Aorta (tissue), 5 donors: ENCODE measurements around the gene SNX10. TPM values are rescaled to one million over a fixed set of nuclear protein-coding genes. Genes with fewer than 3 reads are reported as not detected.

Source experiments
- ATAC-seq: fragments of 200-7000 bp; cut with Tn5 transposase; one replicate; pipeline ENCODE4 v1.9.1; 2022; ENCODE audit warnings: moderate library complexity; ENCODE audit not compliant: low FRiP score
- DNase-seq, 2 donors: peaks; one replicate each; pipeline ENCODE4 v3.0.0-alpha.2; 2020
- H3K27ac ChIP-seq, 2 donors: one replicate each; pipeline ENCODE4 v1.5.1; 2013; ENCODE audit warnings: low read length in 2 of 2, mild to moderate bottlenecking in 2 of 2, moderate library complexity in 2 of 2, control low read depth in 1 of 2, inconsistent platforms in 1 of 2, low read depth in 1 of 2
- H3K27me3 ChIP-seq, 2 donors: one replicate each; pipeline ENCODE4 v1.6.1; 2013; ENCODE audit warnings: control low read depth in 1 of 2, low read length in 1 of 2, mild to moderate bottlenecking in 1 of 2, moderate library complexity in 1 of 2; ENCODE audit not compliant: insufficient read depth in 2 of 2, control insufficient read depth in 1 of 2
- H3K36me3 ChIP-seq, 2 donors: one replicate each; pipeline ENCODE4 v1.6.1; 2013; ENCODE audit warnings: control low read depth in 1 of 2, low read length in 1 of 2, mild to moderate bottlenecking in 1 of 2; ENCODE audit not compliant: insufficient read depth in 2 of 2, control insufficient read depth in 1 of 2
- H3K4me1 ChIP-seq, 2 donors: one replicate each; pipeline ENCODE4 v1.6.1; 2013; ENCODE audit warnings: low read length in 2 of 2, control low read depth in 1 of 2, mild to moderate bottlenecking in 1 of 2, moderate library complexity in 1 of 2; ENCODE audit not compliant: insufficient read depth in 2 of 2, control insufficient read depth in 1 of 2
- H3K4me3 ChIP-seq, 2 donors: one replicate each; pipeline ENCODE4 v1.5.1; 2013; ENCODE audit warnings: low read length in 2 of 2, control low read depth in 1 of 2, mild to moderate bottlenecking in 1 of 2
- H3K9me3 ChIP-seq: one replicate; pipeline ENCODE4 v1.6.1; 2013; ENCODE audit warnings: mild to moderate bottlenecking, low read length; ENCODE audit not compliant: control insufficient read depth
- WGBS, 2 donors: extraction: QIAGEN DNeasy Blood & Tissue Kit; methylation state at CpG; one replicate each; pipeline ENCODE4 v1.1.7; 2013; 5-methylcytosine and 5-hydroxymethylcytosine counted together
- intact Hi-C, 2 donors: fragments of 100-400 bp; cut with DNase I; formaldehyde crosslinking; loops; one replicate each; pipeline versions ENCODE4 v1.14.2 to v1.15.0; 2022
- polyA plus RNA-seq, 2 donors: library from polyadenylated mRNA; stranded (reverse); fragments of 200-250 nt; gene quantifications; one replicate each; pipeline ENCODE4 v1.2.3, GENCODE V29; 2013
- total RNA-seq, 2 donors: library from RNA; stranded (reverse); fragmentation: NEBNext Ultra II Directional; extraction: Animal tissue kit (Norgen Biotek cat#: 25700); gene quantifications; one replicate each; pipeline ENCODE4 v1.2.1, GENCODE V29; 2021
- donor health status: healthy with polysubstance abuse.
- donor health status: Bipolar disorder and iron deficiency.
- donor health status: DM: no; HTN: no; CAD: no.
- donor health status: DM: no; HTN: no; CAD: no.
- donor health status: DM: yes; HTN: yes; CAD: no.

The SNX10 gene
- total and polyA plus RNA-seq, 4 donors = 0.72 to 7.3 (median 5.0) TPM

- H3K36me3 ChIP-seq = no peaks in the 10 kb centered on the region
- no peaks in the 10 kb centered on the region for H3K4me1 ChIP-seq
- ATAC-seq (no peak), DNase-seq (no peak)
- no peak overlapping the region for H3K4me3 ChIP-seq
- intact Hi-C loops = no loop called here
- H3K9me3 ChIP-seq = no peaks in the 10 kb centered on the region
- WGBS, 2 donors = 69% methylated on average over 6 of the region's 6 CpGs
- H3K27ac ChIP-seq = no peak overlapping the region
- H3K27me3 ChIP-seq = no peaks in the 10 kb centered on the region
Observed at GRCh38 chr7:26349005-26349915, 57.6 kb downstream of the SNX10 start.

GRCh38 chr7:26351171-26351570 lies 59.5 kb downstream of the SNX10 start:
- H3K4me1 ChIP-seq = no peaks in the 10 kb centered on the region
- H3K36me3 ChIP-seq = no peaks in the 10 kb centered on the region
- no peak for ATAC-seq
- WGBS, 2 donors = 73 to 86% methylated on average over 1 of the region's 1 CpG
- no peak overlapping the region for H3K27ac ChIP-seq
- no peaks in the 10 kb centered on the region for H3K27me3 ChIP-seq
- no peak overlapping the region for H3K4me3 ChIP-seq
- no peak for DNase-seq
- no peaks in the 10 kb centered on the region for H3K9me3 ChIP-seq
- intact Hi-C loops = no loop called here

- 95 to 97% methylated on average over 3 of the region's 3 CpGs for WGBS, 2 donors
- H3K27ac ChIP-seq = no peak overlapping the region
- H3K27me3 ChIP-seq = no peaks in the 10 kb centered on the region
Observed at GRCh38 chr7:26356229-26356628, 64.6 kb downstream of the SNX10 start.

GRCh38 chr7:26356929-26357798 lies 65.5 kb downstream of the SNX10 start:
- whole genome bisulfite sequencing, 2 donors = 87 to 90% methylated on average over 4 of the region's 4 CpGs
- no peak overlapping the region for H3K4me3 ChIP-seq
- no peaks in the 10 kb centered on the region for H3K27me3 ChIP-seq
- DNase-seq (no peak), ATAC-seq (no peak)
- no peaks in the 10 kb centered on the region for H3K4me1 ChIP-seq
- H3K9me3 ChIP-seq = no peaks in the 10 kb centered on the region
- H3K36me3 ChIP-seq = no peaks in the 10 kb centered on the region
- H3K27ac ChIP-seq = no peak overlapping the region
- intact Hi-C loops = no loop called here

More at GRCh38 chr7:26356229-26356628, 64.6 kb downstream of the SNX10 start:
- DNase-seq (no peak), ATAC-seq (no peak)
- H3K4me3 ChIP-seq = no peak overlapping the region
- intact Hi-C loops = no loop called here
- no peaks in the 10 kb centered on the region for H3K9me3 ChIP-seq
- H3K4me1 ChIP-seq = no peaks in the 10 kb centered on the region
- H3K36me3 ChIP-seq = no peaks in the 10 kb centered on the region

- Histone ChIP-seq H3K4me3 (no peak overlapping the region), H3K27ac (no peak overlapping the region), H3K9me3 (no peaks in the 10 kb centered on the region), H3K27me3 (no peaks in the 10 kb centered on the region), H3K36me3 (no peaks in the 10 kb centered on the region), H3K4me1 (no peaks in the 10 kb centered on the region)
- WGBS, 2 donors = 68 to 76% methylated on average over 2 of the region's 2 CpGs
- DNase-seq = no peak
- intact Hi-C loops = no loop called here
- no peak for ATAC-seq
Observed at GRCh38 chr7:26357799-26358151, 66.1 kb downstream of the SNX10 start.

- intact Hi-C loops = loop anchor here (5.0 to 10.0 kb wide), 4 partner anchors 166 to 496 kb away; no protein-coding TSS in a partner anchor
- no peaks in the 10 kb centered on the region for H3K4me1 ChIP-seq
- ATAC-seq = no peak
- WGBS, 2 donors = 65 to 72% methylated on average over 3 of the region's 3 CpGs
- H3K27me3 ChIP-seq = no peaks in the 10 kb centered on the region
- DNase-seq = no peak
- no peaks in the 10 kb centered on the region for H3K9me3 ChIP-seq
- no peak overlapping the region for H3K4me3 ChIP-seq
- H3K27ac ChIP-seq = no peak overlapping the region
- no peaks in the 10 kb centered on the region for H3K36me3 ChIP-seq
Observed at GRCh38 chr7:26360650-26361049, 69.0 kb downstream of the SNX10 start.

- no peak overlapping the region for H3K4me3 ChIP-seq
- WGBS, 2 donors = 93 to 94% methylated on average over 3 of the region's 3 CpGs
- no peaks in the 10 kb centered on the region for H3K27me3 ChIP-seq
- ATAC-seq = no peak
- no peak overlapping the region for H3K27ac ChIP-seq
- DNase-seq = no peak
- no peaks in the 10 kb centered on the region for H3K4me1 ChIP-seq
- no peaks in the 10 kb centered on the region for H3K36me3 ChIP-seq
- H3K9me3 ChIP-seq = no peaks in the 10 kb centered on the region
- intact Hi-C loops = loop anchor here (5.0 to 10.0 kb wide), 4 partner anchors 167 to 497 kb away; no protein-coding TSS in a partner anchor
Observed at GRCh38 chr7:26361637-26362036, 70.0 kb downstream of the SNX10 start.

- ATAC-seq (no peak), DNase-seq (no peak)
- Histone ChIP-seq H3K4me1 (no peaks in the 10 kb centered on the region), H3K27me3 (no peaks in the 10 kb centered on the region), H3K36me3 (no peaks in the 10 kb centered on the region), H3K27ac (no peak overlapping the region), H3K9me3 (no peaks in the 10 kb centered on the region), H3K4me3 (no peak overlapping the region)
- WGBS, 2 donors = 91 to 94% methylated on average over 7 of the region's 7 CpGs
- intact Hi-C loops = loop anchor here (5.0 to 10.0 kb wide), 4 partner anchors 169 to 499 kb away; no protein-coding TSS in a partner anchor
Observed at GRCh38 chr7:26363465-26363864, 71.8 kb downstream of the SNX10 start.
